Hepatocyte (in vitro differentiated cells): Measurements from ENCODE around the gene RASAL2. TPM values are rescaled to one million over a fixed set of nuclear protein-coding genes. Genes with fewer than 3 reads are reported as not detected.

ENCODE experiments used
- DNase-seq: peaks from one replicate; pipeline ENCODE4 v3.0.0-alpha.2; 2016; ENCODE audit warnings: low spot score
- H2AFZ ChIP-seq: fragments of 200-600 bp; sonication (generic); 2 replicates; pipeline ENCODE4 v1.6.0; 2016; ENCODE audit warnings: antibody characterized with exemption, mild to moderate bottlenecking
- H3K27ac ChIP-seq: fragments of 200-600 bp; sonication (generic); 2 replicates; pipeline ENCODE4 v1.5.1; 2016; ENCODE audit warnings: mild to moderate bottlenecking
- H3K27me3 ChIP-seq: fragments of 200-600 bp; sonication (generic); 2 replicates; pipeline ENCODE4 v1.6.1; 2016
- H3K36me3 ChIP-seq: fragments of 200-600 bp; sonication (generic); replicated peaks from 2 replicates; pipeline ENCODE4 v1.5.1; 2016; ENCODE audit warnings: low read depth; ENCODE audit not compliant: insufficient read depth
- H3K4me1 ChIP-seq: fragments of 200-600 bp; sonication (generic); 2 replicates; pipeline ENCODE4 v1.5.1; 2016; ENCODE audit warnings: mild to moderate bottlenecking, moderate library complexity; ENCODE audit not compliant: insufficient read depth
- H3K4me2 ChIP-seq: fragments of 200-600 bp; sonication (generic); 2 replicates; pipeline ENCODE4 v1.6.0; 2016
- H3K4me3 ChIP-seq: fragments of 200-600 bp; sonication (generic); 2 replicates; pipeline ENCODE4 v1.5.1; 2016; ENCODE audit warnings: mild to moderate bottlenecking
- H3K79me2 ChIP-seq: fragments of 200-600 bp; sonication (generic); 2 replicates; pipeline ENCODE4 v1.6.0; 2017; ENCODE audit warnings: mild to moderate bottlenecking
- H3K9me2 ChIP-seq: fragments of 200-600 bp; sonication (generic); replicated peaks from 2 replicates; pipeline ENCODE4 v1.6.0; 2017; ENCODE audit warnings: mild to moderate bottlenecking; ENCODE audit not compliant: insufficient read depth
- H3K9me3 ChIP-seq: fragments of 200-600 bp; sonication (generic); 2 replicates; pipeline ENCODE4 v1.5.1; 2016; ENCODE audit warnings: low read depth, mild to moderate bottlenecking
- H4K20me1 ChIP-seq: fragments of 200-600 bp; sonication (generic); 2 replicates; pipeline ENCODE4 v1.6.0; 2016; ENCODE audit warnings: mild to moderate bottlenecking; ENCODE audit not compliant: insufficient read depth, poor library complexity, severe bottlenecking
- EZH2 ChIP-seq: fragments of 200-600 bp; sonication (generic); IDR thresholded peaks from 2 replicates; pipeline ENCODE4 v1.6.1; 2016; ENCODE audit warnings: antibody characterized with exemption, mild to moderate bottlenecking, borderline replicate concordance
- EZH2phosphoT487 ChIP-seq: fragments of 200-600 bp; sonication (generic); IDR thresholded peaks from one replicate; pipeline ENCODE4 v1.6.1; 2018; ENCODE audit warnings: antibody characterized with exemption, mild to moderate bottlenecking, low read depth, moderate library complexity; ENCODE audit not compliant: unreplicated experiment, severe bottlenecking
- whole genome bisulfite sequencing: methylation state at CpG from one replicate; pipeline ENCODE4 v1.1.6; 2016; ENCODE audit warnings: low lambda C conversion rate; ENCODE audit errors: missing lambda C conversion rate; 5-methylcytosine and 5-hydroxymethylcytosine counted together
- polyA plus RNA-seq: library from polyadenylated mRNA; unstranded; fragments of >200 nt; fragmentation: Nextera tagmentation; extraction: Ambion mirVana; gene quantifications from 2 replicates; pipeline ENCODE4 v1.2.1, GENCODE V29; 2016
- total RNA-seq: library from RNA; depleted of rRNA; stranded (reverse); fragments of >200 nt; gene quantifications from 2 replicates; pipeline ENCODE4 v1.2.3, GENCODE V29; 2014
- TF ChIP-seq, protein P1 (sequence below): fragments of 200-600 bp; sonication (generic); IDR thresholded peaks from 2 replicates; pipeline ENCODE4 v1.5.1; 2016; ENCODE audit warnings: antibody characterized with exemption, mild to moderate bottlenecking; ENCODE audit not compliant: poor library complexity

RASAL2 gene
- total and polyA plus RNA-seq, 2 experiments from 2014 or later, result 8.7 to 24.0 TPM

DNA sequence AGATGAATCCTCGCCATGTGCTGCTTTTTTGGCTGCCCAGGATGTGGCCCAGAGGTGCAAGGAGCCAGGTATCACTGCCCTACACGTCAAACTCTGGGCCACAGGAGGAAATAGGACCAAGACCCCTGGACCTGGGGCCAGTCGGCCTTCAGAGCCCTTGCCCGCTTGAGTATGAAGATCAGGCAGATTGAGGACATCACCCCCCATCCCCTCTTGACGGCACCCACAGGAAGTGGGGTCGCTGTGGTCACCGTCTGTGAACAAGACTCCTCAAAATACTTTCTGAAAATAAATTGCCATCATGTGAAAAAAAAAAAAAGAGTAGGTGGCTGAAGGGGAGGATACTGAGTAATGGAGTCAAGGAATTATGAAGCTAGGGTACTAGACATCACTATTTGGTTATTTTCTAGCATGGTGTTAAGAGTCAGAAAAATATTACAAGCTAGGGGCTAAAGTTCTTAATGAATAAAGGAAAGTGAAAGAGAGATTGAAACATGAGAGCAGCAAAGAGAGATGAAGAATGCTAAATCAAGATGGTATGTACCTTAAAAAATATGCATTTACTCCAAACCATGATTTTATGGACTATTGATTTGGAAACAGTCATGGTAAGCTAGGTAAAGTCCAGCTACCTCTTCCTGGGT, 318.0 kb downstream of the RASAL2 start:
- H3K36me3 ChIP-seq, result no peaks in the 10 kb centered on the region
- H3K27ac ChIP-seq, result no peak overlapping the region
- TF ChIP-seq EZH2 (no peak), EZH2phosphoT487 (no peak)
- TF ChIP-seq, protein P1, sequence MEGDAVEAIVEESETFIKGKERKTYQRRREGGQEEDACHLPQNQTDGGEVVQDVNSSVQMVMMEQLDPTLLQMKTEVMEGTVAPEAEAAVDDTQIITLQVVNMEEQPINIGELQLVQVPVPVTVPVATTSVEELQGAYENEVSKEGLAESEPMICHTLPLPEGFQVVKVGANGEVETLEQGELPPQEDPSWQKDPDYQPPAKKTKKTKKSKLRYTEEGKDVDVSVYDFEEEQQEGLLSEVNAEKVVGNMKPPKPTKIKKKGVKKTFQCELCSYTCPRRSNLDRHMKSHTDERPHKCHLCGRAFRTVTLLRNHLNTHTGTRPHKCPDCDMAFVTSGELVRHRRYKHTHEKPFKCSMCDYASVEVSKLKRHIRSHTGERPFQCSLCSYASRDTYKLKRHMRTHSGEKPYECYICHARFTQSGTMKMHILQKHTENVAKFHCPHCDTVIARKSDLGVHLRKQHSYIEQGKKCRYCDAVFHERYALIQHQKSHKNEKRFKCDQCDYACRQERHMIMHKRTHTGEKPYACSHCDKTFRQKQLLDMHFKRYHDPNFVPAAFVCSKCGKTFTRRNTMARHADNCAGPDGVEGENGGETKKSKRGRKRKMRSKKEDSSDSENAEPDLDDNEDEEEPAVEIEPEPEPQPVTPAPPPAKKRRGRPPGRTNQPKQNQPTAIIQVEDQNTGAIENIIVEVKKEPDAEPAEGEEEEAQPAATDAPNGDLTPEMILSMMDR, result no peak
- H3K4me3 ChIP-seq, result no peak overlapping the region
- H3K79me2 ChIP-seq, result no peaks in the 10 kb centered on the region
- no peaks in the 10 kb centered on the region for H3K9me2 ChIP-seq
- no peak for DNase-seq
- H3K9me3 ChIP-seq, result no peaks in the 10 kb centered on the region
- H2AFZ ChIP-seq, result no peak overlapping the region
- no peak overlapping the region for H3K4me2 ChIP-seq
- H4K20me1 ChIP-seq, result no peaks in the 10 kb centered on the region
- H3K27me3 ChIP-seq, result no peaks in the 10 kb centered on the region
- no peaks in the 10 kb centered on the region for H3K4me1 ChIP-seq
- 93% methylated on average over 7 of the region's 7 CpGs for WGBS

DNA sequence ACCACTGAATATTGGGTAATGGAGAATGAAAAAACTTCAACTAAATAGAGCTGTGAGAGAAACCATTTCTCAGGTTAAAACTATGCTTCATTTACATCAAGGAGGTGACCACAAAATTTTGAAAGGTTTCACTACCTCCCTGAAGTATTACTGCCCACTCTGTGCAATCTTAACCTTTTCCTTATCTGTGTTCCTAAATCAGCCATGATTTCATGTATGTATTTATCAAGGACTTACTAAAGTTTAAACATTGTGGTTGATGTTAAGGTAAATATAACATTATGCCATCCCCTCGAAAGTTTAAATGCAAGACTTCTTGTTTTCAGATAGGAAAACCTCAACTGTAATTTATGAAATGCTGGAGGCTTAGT, 318.5 kb downstream of the RASAL2 start:
- Histone ChIP-seq H3K27ac (no peak overlapping the region), H4K20me1 (no peaks in the 10 kb centered on the region), H3K79me2 (no peaks in the 10 kb centered on the region), H3K4me1 (no peaks in the 10 kb centered on the region), H3K36me3 (no peaks in the 10 kb centered on the region), H3K27me3 (no peaks in the 10 kb centered on the region), H3K4me3 (no peak overlapping the region), H3K9me3 (no peaks in the 10 kb centered on the region), H2AFZ (no peak overlapping the region), H3K4me2 (no peak overlapping the region), H3K9me2 (no peaks in the 10 kb centered on the region)
- 35% methylated on average over 1 of the region's 1 CpG for WGBS
- no peak for DNase-seq
- TF ChIP-seq, protein P1, result no peak
- TF ChIP-seq EZH2 (no peak), EZH2phosphoT487 (no peak)

GRCh38 chr1:178417858-178418257, 324.0 kb downstream of the RASAL2 start:
- Histone ChIP-seq H4K20me1 (no peaks in the 10 kb centered on the region), H3K79me2 (no peaks in the 10 kb centered on the region), H3K36me3 (no peaks in the 10 kb centered on the region), H3K4me3 (no peak overlapping the region), H3K27ac (no peak overlapping the region), H3K9me3 (no peaks in the 10 kb centered on the region), H3K9me2 (no peaks in the 10 kb centered on the region), H3K4me2 (no peak overlapping the region), H3K27me3 (no peaks in the 10 kb centered on the region), H2AFZ (no peak overlapping the region), H3K4me1 (no peaks in the 10 kb centered on the region)
- DNase-seq, result peak; percentile 13
- TF ChIP-seq EZH2phosphoT487 (no peak), EZH2 (no peak)
- TF ChIP-seq, protein P1, result no peak
- 97% methylated on average over 2 of the region's 2 CpGs for WGBS
